Stimulated activated effector memory CD8-positive, alpha-beta T cell treated with anti-CD3 and anti-CD28 coated beads, Interleukin-12 subunit alpha, Interleukin-12 subunit beta, amount 100 ng/mL, for 72 hours (primary cell): ENCODE results near the gene TST.

Source experiments
- ATAC-seq: fragments of 150-1000 bp; cut with Tn5 transposase; 2 replicates; pipeline ENCODE4 v1.10.0; 2021
- DNase-seq, 2 donors: peaks; one replicate each; pipeline ENCODE4 v3.0.0; 2021 to 2022; ENCODE audit warnings: low spot score in 2 of 2
- H3K27ac Mint-ChIP-seq: one replicate; pipeline ENCODE4 v1.8.0; 2022; ENCODE audit warnings: mild to moderate bottlenecking, mixed read lengths
- H3K36me3 Mint-ChIP-seq: one replicate; pipeline ENCODE4 v1.8.0; 2022; ENCODE audit warnings: mild to moderate bottlenecking, mixed read lengths
- H3K4me1 Mint-ChIP-seq: one replicate; pipeline ENCODE4 v1.8.0; 2022; ENCODE audit warnings: mixed read lengths
- H3K4me3 Mint-ChIP-seq: one replicate; pipeline ENCODE4 v1.8.0; 2022; ENCODE audit warnings: mild to moderate bottlenecking, mixed read lengths
- H3K9me3 Mint-ChIP-seq: one replicate; pipeline ENCODE4 v1.8.0; 2022; ENCODE audit warnings: mixed read lengths

The TST gene

GRCh38 chr22:37044634-37045625, 25.7 kb upstream of the TST start:
- Mint-ChIP-seq H3K27ac (no peak overlapping the region), H3K4me3 (no peak overlapping the region), H3K9me3 (no peaks in the 10 kb centered on the region), H3K36me3 (no peaks in the 10 kb centered on the region), H3K4me1 (peaks cover 16% of the 10 kb centered on the region)
- peak; percentile 76 for ATAC-seq
- no peak for DNase-seq

GRCh38 chr22:37043828-37044538, 24.7 kb upstream of the TST start:
- Mint-ChIP-seq H3K9me3 (no peaks in the 10 kb centered on the region), H3K4me3 (no peak overlapping the region), H3K36me3 (no peaks in the 10 kb centered on the region), H3K27ac (no peak overlapping the region), H3K4me1 (peaks cover 16% of the 10 kb centered on the region)
- ATAC-seq (peak; percentile 90), DNase-seq (peak; percentile 52 to 71)

GRCh38 chr22:37043209-37043827, 24.1 kb upstream of the TST start:
- Mint-ChIP-seq H3K27ac (no peak overlapping the region), H3K9me3 (no peaks in the 10 kb centered on the region), H3K36me3 (no peaks in the 10 kb centered on the region), H3K4me1 (peaks cover 16% of the 10 kb centered on the region), H3K4me3 (no peak overlapping the region)
- no peak for DNase-seq
- ATAC-seq, result no peak

GRCh38 chr22:37039466-37039865, 20.2 kb upstream of the TST start:
- Mint-ChIP-seq H3K4me1 (peaks cover 6% of the 10 kb centered on the region), H3K36me3 (no peaks in the 10 kb centered on the region), H3K27ac (no peak overlapping the region), H3K9me3 (no peaks in the 10 kb centered on the region), H3K4me3 (no peak overlapping the region)
- DNase-seq, result no peak
- ATAC-seq, result no peak

GRCh38 chr22:37037669-37038068, 18.4 kb upstream of the TST start:
- Mint-ChIP-seq H3K4me1 (peaks cover 6% of the 10 kb centered on the region), H3K9me3 (no peaks in the 10 kb centered on the region), H3K4me3 (no peak overlapping the region), H3K27ac (no peak overlapping the region), H3K36me3 (no peaks in the 10 kb centered on the region)
- no peak for DNase-seq
- ATAC-seq, result no peak

GRCh38 chr22:37036655-37037377, 17.6 kb upstream of the TST start:
- no peak overlapping the region for H3K4me3 Mint-ChIP-seq
- no peaks in the 10 kb centered on the region for H3K36me3 Mint-ChIP-seq
- H3K9me3 Mint-ChIP-seq, result no peaks in the 10 kb centered on the region
- ATAC-seq (no peak), DNase-seq (no peak)
- peaks cover 6% of the 10 kb centered on the region for H3K4me1 Mint-ChIP-seq
- no peak overlapping the region for H3K27ac Mint-ChIP-seq

- peaks cover 8% of the 10 kb centered on the region for H3K36me3 Mint-ChIP-seq
- ATAC-seq (no peak), DNase-seq (no peak)
- peak overlapping the region; percentile 40 for H3K27ac Mint-ChIP-seq
- H3K4me3 Mint-ChIP-seq, result no peak overlapping the region
- H3K4me1 Mint-ChIP-seq, result no peaks in the 10 kb centered on the region
- no peaks in the 10 kb centered on the region for H3K9me3 Mint-ChIP-seq
These were observed 14.6 kb upstream of the TST start for GRCh38 chr22:37033605-37034430.

GRCh38 chr22:37032535-37033460, 13.6 kb upstream of the TST start:
- H3K36me3 Mint-ChIP-seq, result peaks cover 9% of the 10 kb centered on the region
- H3K9me3 Mint-ChIP-seq, result no peaks in the 10 kb centered on the region
- no peak for DNase-seq
- H3K4me1 Mint-ChIP-seq, result no peaks in the 10 kb centered on the region
- no peak overlapping the region for H3K4me3 Mint-ChIP-seq
- no peak for ATAC-seq
- H3K27ac Mint-ChIP-seq, result peak overlapping the region; percentile 40

- H3K9me3 Mint-ChIP-seq, result no peaks in the 10 kb centered on the region
- H3K4me3 Mint-ChIP-seq, result no peak overlapping the region
- no peak for ATAC-seq
- H3K27ac Mint-ChIP-seq, result peak overlapping the region; percentile 37
- no peaks in the 10 kb centered on the region for H3K4me1 Mint-ChIP-seq
- no peak for DNase-seq
- peaks cover 13% of the 10 kb centered on the region for H3K36me3 Mint-ChIP-seq
These were observed 12.9 kb upstream of the TST start for GRCh38 chr22:37032134-37032534.

GRCh38 chr22:37030560-37031281, 11.5 kb upstream of the TST start:
- H3K36me3 Mint-ChIP-seq, result peaks cover 13% of the 10 kb centered on the region
- no peaks in the 10 kb centered on the region for H3K4me1 Mint-ChIP-seq
- peak overlapping the region; percentile 37 for H3K27ac Mint-ChIP-seq
- DNase-seq, result no peak
- no peak overlapping the region for H3K4me3 Mint-ChIP-seq
- no peak for ATAC-seq
- H3K9me3 Mint-ChIP-seq, result no peaks in the 10 kb centered on the region

- Mint-ChIP-seq H3K27ac (no peak overlapping the region), H3K9me3 (no peaks in the 10 kb centered on the region), H3K4me3 (no peak overlapping the region), H3K36me3 (peaks cover 19% of the 10 kb centered on the region), H3K4me1 (peaks cover 5% of the 10 kb centered on the region)
- DNase-seq, result no peak
- ATAC-seq, result no peak
These were observed 9.7 kb upstream of the TST start for GRCh38 chr22:37028692-37029674.

- DNase-seq (no peak), ATAC-seq (no peak)
- peaks cover 5% of the 10 kb centered on the region for H3K4me1 Mint-ChIP-seq
- H3K36me3 Mint-ChIP-seq, result peaks cover 19% of the 10 kb centered on the region
- H3K9me3 Mint-ChIP-seq, result no peaks in the 10 kb centered on the region
- peak overlapping the region; percentile 26 for H3K27ac Mint-ChIP-seq
- no peak overlapping the region for H3K4me3 Mint-ChIP-seq
These were observed 8.3 kb upstream of the TST start for GRCh38 chr22:37027556-37027955.
